Stimulated activated CD8-positive, alpha-beta memory T cell treated with anti-CD3 and anti-CD28 coated beads, Interleukin-7, amount 100 ng/mL, for 4 hours (primary cell): ENCODE measurements around the gene ASB12.
"Not testable (repeated sequence)": the region's sequence is repeated elsewhere in the genome, so short reads cannot be mapped to it uniquely, and the experiment has no call there.

ENCODE experiments used
- DNase-seq, 2 donors: peaks; one replicate each; pipeline ENCODE4 v3.0.0-alpha.2; 2020; ENCODE audit warnings: low read depth in 2 of 2

ASB12 gene, protein sequence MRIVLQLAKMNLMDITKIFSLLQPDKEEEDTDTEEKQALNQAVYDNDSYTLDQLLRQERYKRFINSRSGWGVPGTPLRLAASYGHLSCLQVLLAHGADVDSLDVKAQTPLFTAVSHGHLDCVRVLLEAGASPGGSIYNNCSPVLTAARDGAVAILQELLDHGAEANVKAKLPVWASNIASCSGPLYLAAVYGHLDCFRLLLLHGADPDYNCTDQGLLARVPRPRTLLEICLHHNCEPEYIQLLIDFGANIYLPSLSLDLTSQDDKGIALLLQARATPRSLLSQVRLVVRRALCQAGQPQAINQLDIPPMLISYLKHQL

DNA sequence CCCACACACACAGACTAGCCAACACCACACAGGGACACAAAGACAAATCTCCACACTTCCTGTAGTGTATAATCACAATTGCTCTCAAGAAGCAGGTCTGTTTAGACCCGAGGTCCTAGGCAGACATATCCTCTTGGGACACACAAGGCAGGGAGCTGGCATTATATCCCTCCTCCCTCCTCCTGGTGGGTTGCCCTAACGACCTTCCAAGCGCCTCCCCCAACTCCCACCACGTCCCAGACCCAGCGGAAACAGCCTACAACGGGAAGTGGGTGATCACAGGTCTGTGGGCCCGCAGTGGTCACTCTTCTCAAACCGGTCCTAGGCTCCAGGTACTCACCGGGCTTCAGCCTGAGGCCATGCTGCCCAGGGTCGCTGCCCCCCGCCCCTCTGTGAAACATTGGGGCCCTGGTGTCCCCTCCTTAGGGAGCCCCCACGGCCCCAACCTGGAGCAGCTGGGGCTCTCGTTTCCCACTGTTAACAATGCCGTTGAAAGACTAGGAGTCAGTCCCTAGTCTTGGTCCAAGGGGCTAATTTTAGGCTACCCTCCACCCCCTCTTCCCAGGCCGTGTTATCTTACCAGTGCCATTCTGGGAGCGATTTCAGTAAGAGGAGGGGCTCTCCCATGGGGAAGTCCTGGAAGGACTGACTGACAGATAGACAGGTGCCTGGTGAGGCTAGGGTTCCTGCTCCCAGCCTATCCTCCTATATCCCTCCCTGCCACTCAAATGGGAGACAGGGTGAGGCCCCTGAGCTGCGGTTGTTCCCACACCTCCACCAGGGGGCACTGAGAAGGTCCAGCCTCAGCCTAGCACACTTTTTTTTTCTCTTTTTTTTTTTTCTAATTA is at the start of gene ASB12:
TSS of gene ASB12 (minus strand) at position 485 of the 848 bp plus-strand sequence. CDS start 4,957 bp downstream, outside the sequence.
- no peak for DNase-seq

DNA sequence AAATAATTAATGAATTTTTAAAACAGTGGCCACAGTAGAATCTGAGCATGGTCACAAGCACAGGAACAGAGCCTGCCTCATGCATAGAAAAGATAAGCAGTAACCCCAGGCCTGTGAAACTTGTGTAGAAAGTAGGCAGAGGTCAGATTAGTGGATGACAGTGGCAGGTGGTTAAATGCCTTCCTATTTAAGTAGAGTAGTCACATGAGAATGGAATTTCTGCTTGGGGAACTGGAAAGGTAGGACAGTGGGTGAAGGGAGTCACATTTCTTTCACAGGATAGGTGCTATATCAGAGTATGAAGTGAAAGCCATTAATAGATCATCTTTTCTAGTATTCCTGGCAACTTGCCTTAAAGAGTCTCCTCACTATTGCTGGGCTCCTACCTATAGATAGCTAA is 34.9 kb upstream of the ASB12 start:
- no peak for DNase-seq

DNA sequence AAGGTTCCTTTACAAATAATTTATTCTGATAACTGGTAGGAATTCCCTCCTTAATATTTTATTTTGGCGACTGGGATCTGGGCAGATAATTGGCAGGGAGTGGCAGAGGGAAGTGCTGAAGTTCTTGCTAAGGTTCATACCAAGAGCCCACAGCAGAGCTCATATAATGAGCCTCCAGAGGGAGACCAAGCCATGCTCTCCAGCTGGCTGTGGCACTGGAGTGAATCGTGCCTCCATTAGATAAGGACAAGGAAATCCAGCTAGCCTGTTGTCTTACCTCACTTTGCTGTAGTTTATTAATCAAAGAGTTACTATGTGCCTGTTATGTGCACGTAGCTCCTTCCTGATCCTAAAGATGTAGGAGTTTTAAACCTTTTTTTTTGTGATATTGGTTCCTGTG is 1.3 kb downstream of the ASB12 start:
- DNase-seq: no peak

DNA sequence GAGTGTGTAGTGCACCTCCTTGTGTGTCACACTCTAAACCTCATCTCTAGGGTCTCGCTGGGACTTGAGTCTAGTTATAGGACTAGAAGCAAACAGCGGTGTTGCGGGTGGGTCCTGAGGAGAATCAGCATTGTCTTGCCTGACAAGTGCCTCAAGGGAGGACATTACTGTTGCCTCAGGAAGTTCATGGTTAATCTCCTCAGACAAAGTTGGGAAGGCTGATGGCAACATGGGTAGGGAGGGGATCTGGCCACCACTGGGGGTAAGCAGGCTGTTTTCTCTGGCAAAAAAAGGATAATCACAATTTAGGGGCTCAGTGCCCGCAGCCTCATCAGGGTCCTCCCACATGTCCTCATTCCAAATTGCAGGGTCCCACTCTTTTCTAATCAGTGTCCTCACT is 12.4 kb downstream of the ASB12 start:
- DNase-seq: no peak

DNA sequence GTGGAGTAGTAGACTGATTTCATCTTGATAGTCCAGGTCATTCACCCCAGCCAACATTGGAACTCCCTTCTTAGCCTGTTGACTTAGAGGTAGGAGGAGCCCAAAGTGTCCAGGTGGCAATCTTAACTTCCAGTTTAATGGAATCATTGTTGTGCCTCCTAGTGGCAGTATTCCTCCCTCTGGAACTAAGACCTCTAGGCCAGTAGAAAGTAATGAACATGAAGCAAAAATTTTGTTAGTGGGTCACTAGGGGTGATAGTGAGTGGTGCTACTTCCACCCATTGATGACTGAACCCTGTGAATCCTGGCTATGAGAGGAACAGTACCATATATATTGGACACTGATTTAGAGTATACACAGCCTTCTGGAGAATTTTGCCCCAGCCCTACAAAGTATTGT is 16.4 kb downstream of the ASB12 start:
- DNase-seq: not testable (repeated sequence)

DNA sequence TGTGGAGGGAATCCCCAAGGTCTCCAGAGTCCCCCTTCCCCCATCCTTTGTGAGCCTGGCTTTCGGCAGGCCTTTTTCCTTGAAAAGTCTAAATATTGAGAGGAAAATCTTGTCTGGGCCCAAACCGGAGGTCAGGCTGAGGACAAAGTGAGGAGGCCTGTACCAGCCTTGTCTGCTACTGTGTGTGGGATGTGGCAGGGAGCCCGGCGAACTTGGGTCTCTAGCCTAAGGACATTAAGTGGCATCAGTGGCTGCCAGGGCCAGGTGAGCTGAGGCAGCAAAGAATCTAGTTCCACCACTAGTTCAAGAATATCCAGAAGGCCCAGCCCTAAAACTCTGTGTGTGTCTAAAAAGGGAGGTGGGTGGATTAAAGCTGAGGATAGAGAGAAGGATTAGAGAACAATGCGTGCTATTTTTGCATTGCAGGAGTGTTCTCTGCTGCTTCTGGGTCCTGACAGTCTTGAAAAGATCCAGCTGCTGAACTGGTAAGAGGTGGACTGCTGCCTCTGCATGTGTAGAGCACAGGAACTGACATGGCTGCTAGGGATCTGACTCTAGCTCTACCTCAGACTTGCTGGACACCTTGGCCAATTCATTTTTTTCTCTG is 23.7 kb downstream of the ASB12 start:
- DNase-seq: no peak

DNA sequence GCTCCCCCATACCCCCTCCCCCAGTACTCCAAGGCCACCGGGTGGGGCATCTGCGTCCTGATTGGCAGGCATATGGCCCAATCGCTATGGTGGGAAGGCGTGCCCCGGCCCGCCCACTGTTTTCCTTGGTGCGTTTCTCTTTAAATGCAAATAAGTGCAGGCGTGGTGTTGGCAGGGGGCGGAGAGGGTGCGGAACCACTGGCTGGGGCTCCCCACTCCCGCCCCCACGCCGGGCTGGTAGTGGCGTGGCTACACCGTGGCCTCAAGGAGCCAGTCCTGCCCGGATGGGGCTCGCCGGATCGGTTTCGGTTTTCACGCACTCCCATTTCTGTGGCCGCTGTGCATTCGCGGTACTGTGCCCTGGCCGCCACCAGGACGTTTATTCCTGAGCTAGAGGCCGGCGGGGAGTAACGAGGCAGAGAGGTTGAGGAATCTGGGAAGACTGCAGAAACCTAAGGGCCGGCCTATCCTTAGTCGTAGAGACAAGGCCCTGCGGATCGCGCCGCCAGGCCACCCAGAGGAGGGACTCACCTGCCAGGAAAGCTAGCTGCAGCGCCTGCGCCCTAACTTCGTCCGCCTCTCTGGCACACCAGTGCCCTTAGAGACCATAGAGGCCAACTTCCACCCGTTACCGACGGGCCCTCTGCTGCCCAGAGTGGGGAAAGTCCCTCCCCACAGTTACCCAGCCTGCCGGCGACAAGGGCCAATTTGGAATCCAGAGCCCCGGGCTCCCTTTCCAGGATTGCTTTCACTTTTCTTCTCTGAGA is 24.5 kb downstream of the ASB12 start:
- DNase-seq: peak; percentile 81 to 83

DNA sequence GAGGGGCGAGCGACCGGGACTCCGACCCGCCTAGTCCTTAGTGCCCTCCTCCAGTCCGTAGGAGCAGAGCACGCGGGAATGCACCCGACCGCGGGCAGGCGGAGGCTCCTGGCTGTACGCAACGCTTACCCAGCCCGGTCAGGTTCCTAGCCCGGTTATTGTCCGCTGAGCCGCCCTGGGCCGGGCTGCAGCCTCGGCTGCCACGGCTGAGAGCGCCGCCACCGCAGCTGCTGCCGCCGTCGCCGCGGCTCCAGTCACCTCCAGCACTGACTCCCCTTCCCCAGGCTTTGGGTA is 25.0 kb downstream of the ASB12 start, which contains the start of gene AMER1:
TSS of gene AMER1 (minus strand) at position 268 of the 294 bp plus-strand sequence. CDS start 12,422 bp downstream, outside the sequence.
- no peak for DNase-seq

DNA sequence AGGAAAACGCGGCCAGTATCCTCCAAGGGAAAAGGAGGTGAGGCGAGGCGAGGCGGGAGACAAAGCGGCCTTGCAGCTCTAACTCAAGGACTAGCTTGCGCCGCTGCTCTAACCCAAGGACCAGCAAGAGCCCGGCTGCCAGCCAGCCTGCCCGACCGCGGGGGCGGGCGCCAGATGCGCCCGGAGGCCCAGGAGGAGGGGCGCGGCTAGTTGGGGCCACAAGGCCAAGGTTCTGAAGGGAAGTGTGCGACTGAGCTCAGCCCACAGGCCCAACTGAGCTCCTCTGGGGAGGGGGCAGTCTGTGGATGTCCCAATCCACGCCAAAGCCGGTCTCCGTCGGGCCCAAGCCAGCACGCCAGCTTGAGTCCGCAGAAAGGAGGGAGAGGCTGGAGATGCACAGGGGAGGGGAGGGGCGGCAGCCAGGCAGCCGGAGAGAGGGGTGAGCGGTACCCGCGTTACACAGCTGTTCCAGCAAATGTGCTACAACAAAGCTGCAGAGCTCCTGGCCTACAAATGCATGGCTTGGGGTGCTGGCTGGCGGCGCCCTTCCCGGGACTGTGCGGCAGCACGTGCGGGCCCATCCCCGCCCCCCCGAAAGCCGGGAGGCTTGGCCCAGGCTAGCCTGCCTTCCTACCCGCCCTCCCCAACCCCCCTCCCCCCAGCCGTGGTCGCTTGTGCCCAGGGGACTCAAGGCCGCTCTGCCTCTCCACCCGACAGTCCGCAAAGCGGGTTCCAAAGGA is 25.5 kb downstream of the ASB12 start:
- no peak for DNase-seq

DNA sequence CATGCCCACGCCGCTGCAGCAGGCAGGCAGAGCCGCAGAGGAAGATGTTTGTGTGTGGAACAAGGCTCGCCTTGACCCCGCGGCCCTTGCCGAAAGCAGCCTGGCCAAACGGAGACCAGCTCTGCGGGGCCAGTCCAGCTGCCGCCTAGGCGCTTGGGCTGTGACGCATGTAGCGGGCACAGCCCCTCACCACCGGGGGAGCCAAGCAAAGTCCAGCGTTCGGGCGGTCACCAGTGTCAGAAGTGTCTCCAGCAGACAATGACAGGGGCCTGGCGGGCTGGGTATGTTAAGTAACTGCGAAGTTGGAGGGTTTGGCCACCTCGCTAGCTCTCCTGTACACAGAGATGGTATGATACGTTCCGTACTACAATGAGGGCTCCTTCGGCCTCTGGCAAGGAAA is 26.2 kb downstream of the ASB12 start:
- DNase-seq: no peak

DNA sequence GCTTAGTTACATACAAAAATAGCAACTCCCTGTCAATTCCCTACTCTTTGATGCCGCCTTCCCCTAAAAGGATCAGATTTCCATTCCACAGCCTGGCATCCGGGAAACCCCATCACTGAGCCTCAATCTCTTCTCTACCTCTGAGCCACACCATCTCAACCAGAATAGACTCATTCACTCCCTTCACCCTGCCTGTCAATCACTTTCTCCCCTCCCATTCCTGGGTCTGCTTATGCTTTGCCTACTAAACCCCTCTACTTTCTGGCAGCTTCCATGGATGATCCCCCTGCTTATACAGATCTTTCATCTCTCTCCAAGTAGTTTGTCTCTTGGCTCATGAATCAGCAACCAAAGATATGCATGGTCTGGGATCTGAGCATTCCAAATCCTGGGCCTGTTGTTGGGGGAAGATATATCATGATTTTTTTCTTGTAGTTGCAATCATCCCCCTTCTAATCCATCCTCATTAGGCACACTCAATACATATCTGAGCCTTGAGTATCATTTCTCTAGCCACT is 27.5 kb downstream of the ASB12 start:
- DNase-seq: no peak

DNA sequence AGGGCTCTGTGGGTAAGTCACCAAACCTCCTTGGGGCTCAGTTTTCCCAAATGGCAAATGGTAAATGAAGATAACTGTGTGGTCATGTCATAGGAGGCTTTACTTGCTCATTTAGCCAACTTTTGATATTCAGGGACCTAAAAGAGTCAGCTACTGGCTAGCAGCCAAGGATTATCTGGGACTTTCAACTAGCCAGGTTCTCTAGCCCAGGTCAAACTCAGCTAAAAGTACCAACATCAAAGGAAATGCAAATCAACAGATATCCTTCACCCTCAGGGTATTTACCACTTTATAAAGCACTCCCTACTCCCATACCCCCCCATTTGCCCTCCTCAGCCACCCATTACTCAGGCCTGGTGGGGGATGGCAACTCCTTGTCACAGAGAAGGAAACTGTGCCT is 32.4 kb downstream of the ASB12 start:
- DNase-seq: no peak

DNA sequence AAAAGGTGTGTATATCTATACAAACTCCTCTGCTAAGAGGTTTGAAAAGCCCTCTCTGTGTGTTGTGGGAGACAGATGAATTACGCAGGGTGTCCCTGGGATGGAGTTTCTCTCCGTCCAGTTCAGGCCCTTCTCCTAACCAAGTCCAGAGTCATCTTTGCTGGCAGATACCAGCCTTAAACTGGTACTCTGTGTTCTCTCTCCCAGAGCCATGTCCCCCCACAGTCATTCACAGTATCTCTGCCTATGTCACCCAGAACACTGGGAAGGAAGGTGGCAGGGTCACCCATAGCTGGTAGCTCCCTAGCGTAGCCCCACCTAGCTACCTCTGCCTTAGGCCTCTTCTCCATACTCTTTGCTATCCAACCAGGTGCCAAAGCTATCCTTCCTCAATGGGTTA is 33.8 kb downstream of the ASB12 start:
- no peak for DNase-seq

DNA sequence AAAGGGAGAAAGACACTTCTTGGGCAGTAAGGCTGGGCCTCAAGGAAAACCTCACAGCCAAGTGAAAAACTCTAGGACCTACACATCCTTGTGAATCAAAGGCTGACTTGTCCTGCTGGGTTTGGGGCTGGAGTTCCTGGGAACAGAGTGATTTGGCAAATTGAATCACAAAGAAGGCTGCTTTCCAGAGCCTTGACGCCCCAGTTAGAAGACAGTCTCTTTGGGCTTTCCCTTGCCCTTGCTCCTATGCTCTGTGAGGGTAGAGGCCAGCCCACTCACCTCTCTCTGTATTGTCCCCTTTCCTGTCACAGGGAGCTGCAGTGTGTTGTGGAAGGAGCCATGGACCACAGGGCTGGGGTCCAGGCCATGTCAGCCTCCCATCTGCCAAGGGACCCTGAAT is 34.5 kb downstream of the ASB12 start:
- no peak for DNase-seq

DNA sequence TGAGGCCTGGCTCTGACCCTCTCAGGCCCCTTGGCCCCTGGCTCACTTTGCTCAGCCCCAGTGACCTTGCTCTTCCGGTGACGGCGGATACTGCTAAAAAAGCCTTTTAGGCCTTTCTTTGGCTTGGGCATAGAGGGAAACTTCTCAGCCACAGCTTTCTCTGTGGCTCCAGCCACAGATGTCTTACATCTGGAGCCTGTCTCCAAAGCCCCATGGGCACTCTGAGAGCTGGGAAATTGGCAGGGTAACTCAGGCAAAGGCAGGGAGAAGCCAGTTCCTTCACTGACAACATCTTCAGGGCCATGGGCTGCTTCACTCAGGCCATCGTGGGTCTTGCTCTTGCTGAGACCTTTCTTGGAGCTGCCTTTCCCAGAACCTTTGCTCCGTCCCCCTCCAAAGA is 37.7 kb downstream of the ASB12 start:
- no peak for DNase-seq

DNA sequence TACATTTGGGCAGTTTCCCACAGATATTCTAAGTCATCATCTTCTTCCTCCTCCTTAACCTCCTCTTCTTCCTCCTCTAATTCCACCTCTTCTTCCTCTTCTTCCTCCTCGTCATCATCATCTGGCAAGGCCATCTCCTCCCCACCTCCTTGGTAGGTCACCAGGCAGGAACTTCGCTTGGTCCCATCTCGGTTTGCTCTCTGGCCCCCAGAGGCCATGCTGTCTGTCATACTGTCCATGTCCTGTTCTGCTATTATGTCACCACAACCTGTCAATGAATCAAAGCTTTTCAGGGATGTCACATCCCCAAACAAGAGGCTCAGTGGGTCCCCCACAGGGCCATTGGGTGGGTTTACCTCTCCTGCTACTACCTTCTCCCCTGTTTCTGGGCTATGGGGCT is 38.4 kb downstream of the ASB12 start:
- no peak for DNase-seq

DNA sequence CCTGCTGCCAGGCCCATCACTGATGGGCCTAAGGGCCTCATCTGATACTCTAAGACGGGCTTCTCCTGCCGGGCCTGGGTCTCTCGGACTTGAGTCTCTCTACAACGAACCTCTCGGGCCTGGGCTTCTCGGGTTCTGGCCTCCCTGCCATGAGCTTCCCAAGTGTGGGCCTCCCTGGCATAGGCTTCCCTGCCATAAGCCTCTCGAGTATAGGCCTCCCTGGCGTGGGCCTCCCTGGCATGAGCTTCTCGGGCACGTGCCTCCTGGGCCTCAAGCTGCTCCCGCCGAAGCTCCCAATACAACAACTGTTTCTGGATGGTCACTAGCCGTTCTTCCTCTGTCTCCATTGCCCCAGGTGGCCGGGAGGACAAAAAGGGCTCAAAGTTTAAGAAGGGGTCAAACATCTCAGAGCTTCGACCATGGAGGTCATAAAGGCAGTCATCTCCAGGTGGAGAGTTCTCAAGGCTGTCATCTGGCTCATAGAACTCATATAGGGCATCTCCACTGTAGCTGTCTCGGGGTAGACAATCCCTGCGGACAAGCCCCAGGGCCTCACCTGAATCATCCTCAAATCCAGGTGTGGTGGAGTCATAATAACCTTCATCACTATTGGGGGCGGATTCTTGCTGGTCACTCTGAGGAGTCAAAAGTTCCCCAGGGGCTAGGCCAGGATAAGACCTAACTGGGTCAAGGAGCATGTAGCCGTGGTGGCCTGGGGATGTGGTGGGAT is 39.0 kb downstream of the ASB12 start:
- DNase-seq: no peak

DNA sequence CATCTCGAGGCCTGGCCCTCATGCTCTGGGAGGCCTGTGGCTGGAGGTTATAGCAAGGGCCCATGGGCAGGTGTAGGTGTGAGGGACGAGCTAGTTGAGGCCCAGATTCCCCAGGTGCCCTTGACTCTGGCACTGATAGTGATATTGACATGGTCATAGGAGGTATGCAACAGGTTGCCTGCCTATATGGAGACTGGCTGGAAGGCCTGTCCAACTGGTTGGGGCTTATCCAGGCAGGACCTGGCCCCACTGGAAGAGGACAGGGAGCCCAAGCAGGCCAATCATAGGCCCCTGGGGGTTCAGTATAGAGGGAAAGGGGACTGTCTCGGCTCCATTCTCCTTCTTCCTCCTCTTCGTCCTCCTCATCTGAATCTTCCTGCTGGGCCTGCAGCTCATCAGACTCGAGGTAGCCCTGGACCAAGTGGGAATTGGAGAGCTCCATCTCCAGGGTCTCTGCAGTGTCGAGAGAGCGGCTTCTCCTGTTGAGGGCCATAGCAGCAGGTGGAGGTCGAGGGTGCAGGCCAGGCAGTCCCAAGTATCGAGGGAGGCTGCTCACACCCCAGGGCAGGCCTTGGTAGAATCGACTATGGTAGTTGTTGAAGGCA is 40.2 kb downstream of the ASB12 start:
- no peak for DNase-seq

DNA sequence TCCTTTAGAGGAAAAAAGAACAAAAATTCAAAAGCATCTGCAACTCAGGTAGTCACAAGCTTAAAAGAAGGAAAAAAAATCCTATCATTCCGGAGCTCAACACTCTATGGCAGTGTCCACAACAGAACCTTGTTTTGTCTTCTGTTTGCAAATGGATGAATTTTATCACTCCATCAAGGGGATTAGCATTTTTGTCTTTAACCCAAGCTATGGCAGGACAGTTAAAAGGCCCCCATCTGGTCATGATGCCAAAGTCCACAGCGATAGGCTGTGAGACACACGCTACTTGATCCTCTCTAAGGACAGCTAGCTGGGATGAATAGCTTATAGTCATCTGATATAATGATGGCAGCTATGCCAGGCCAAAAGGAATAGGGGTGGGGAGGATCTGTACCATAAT is 41.5 kb downstream of the ASB12 start:
- DNase-seq: no peak

DNA sequence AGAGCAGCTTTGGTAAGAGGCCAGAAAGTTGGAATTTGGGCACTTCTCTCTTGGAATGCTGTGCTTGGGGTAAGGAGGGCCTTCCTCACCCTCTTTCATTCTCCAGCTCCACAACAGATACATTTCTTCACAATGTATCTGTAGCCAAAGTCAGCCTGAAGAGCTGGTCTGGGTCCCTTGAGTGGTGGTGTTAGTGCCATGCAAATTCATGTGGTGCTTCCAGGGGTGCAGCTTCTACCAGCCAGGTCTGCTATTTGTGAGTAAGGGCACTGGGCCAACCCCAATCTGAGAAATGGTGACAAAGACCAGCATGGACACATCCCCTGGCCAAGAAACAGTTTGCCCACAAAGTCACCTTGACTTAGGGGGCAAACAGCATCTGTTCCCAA is 42.7 kb downstream of the ASB12 start:
- DNase-seq: no peak
